SH-SY5Y (cell line): Measurements from ENCODE around the gene KRTAP9-1.

ENCODE experiments used
- GATA2 ChIP-seq: IDR thresholded peaks from 2 replicates; pipeline ENCODE4 v1.6.1; 2011; ENCODE audit warnings: mild to moderate bottlenecking, low read depth, low read length
- GATA3 ChIP-seq: IDR thresholded peaks from 2 replicates; pipeline ENCODE4 v1.6.1; 2011; ENCODE audit warnings: low read depth, mild to moderate bottlenecking, low read length, moderate library complexity

GRCh38 chr17:41160648-41161047, 29.0 kb upstream of the KRTAP9-1 start, which contains the start of gene KRTAP4-4:
- TF ChIP-seq GATA2 (no peak), GATA3 (no peak)
